ENCODE measurements around the gene MISFA.
"Not testable (repeated sequence)": the region's sequence is repeated elsewhere in the genome, so short reads cannot be mapped to it uniquely, and the experiment has no call there.

Gene MISFA

GRCh38 chr11:18618342-18619025, 18.9 kb downstream of the MISFA start:
- no peak for DNase-seq

- DNase-seq = no peak
Measured at GRCh38 chr11:18623707-18624106, 24.1 kb downstream of the MISFA start.

GRCh38 chr11:18624161-18624560, 24.6 kb downstream of the MISFA start:
- DNase-seq = no peak

GRCh38 chr11:18632841-18633240, 33.3 kb downstream of the MISFA start:
- no peak for DNase-seq

GRCh38 chr11:18633256-18634139, 33.9 kb downstream of the MISFA start:
- no peak for DNase-seq

GRCh38 chr11:18634140-18635032, 34.8 kb downstream of the MISFA start, which contains the start of gene SPTY2D1:
TSS of gene SPTY2D1 (minus strand) at chr11:18634342. CDS start at chr11:18634257, 85 bp downstream.
- peak; percentile 93 for DNase-seq

- DNase-seq = no peak
Measured at GRCh38 chr11:18641677-18642076, 42.1 kb downstream of the MISFA start.

GRCh38 chr11:18643034-18643433, 43.4 kb downstream of the MISFA start:
- not testable (repeated sequence) for DNase-seq

GRCh38 chr11:18650353-18650752, 50.8 kb downstream of the MISFA start:
- no peak for DNase-seq

GRCh38 chr11:18650859-18651557, 51.4 kb downstream of the MISFA start:
- no peak for DNase-seq
